ENCODE measurements around the gene UQCC2. TPM values are rescaled to one million over a fixed set of nuclear protein-coding genes. Genes with fewer than 3 reads are reported as not detected.

The UQCC2 gene
- 18.8 and 20.0 TPM in 2 replicates for total RNA-seq

DNA sequence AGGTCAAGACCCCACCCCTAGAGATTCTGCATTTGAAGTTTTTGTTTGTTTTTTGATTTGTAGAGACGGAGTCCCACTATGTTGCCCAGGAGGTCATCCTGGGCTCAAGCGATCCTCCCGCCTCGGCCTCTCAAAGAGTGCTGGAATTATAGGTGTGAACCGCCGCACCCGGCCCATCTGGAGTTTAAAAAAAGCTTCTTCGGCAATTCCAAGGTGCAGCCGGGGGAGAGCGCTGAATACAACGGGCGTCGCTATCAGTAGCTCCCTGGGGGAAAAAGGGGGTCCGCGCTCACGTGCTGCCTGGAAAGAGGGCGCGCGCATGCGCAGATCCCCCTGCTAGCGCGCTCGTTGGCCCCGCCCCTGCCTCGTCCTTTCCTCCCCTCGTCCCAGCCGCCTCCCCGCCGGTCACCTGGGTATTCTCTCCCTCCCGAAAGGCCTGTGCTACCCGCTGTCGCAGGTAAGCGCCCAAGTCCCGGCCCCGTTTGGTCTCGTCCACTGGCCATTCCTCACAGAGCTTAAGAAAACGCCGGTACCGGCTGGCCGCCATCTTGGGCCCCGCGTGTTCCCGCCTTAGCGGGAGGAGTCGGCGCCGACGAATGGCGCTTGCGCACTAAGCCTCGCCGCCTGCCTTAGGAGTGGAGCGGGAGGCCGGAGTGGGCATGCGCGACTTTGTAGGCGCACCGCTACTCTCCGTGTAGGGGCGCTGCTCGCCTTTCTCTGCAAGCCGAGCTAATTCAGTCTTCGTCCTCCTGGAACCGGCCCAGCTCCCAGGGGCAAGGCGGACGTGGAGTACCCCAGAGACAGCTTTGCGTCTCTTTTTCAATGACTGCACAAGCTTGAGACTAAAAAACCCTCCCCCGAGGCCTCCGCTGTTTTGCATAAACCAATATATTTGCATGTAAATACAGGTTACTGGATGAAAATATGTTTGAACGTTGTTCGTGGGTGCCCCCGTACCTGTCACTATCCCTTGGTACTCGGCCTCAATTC is at the start of gene UQCC2:
Gene UQCC2, minus strand, starts transcription at position 561 of the 990 bp plus-strand sequence. Its CDS starts 14 bp downstream, at position 547.
- DNase-seq (ENCODE audit: low read depth in 2 of 2) = peak; percentile 97 to 98

DNA sequence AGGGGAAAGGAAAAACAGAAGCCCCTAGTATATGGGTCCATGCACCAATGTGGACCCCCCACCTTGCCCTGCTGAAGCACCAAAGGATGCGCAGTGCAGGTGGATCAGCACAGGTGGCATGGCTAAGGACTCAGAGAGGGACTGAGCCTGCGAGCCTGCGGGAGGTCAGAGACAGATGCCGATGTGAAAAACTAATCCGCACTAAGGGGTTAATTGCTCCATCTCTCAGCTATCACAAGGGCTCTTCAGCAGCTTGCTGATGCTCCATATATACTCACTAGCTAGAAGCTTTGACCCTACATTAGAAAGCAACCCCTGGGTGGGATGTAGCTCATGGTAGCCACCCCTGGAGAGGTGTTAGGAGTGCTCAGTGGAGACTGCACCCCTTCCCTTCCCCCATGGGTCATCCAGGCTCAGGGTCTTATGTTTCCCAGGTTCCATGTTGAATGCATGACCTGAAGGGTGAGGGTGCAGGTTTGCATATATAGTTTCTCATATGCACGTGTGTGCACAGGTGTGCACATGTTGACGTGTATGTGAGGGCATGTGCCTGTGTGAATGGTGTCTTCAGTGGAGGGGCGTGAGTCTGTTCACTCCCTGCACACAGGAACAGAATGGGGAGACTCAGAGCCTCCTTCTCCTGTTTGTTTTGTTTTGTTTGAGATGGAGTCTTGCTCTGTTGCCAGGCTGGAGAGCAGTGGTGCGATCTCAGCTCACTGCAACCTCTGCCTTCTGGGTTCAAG is 48.6 kb upstream of the UQCC2 start:
- DNase-seq (ENCODE audit: low read depth in 2 of 2) = no peak

DNA sequence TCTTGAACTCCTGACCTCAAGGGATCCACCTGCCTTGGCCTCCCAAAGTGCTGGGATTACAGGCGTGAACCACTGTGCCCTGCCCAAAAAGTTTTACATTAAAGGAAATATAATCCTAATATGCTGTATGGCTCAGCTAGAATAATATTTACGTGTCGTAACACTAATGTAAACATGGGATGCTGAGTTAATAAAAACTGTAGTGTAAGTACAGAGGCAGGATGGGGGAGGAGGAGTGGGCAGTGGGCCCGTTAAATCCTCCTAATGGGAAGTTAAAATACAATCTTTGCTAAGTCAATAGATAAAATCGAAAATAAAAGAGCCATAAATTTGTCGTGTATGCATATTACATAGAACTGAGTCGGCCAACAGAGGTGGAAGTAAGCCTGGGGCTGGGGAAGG is 47.3 kb upstream of the UQCC2 start:
- DNase-seq (ENCODE audit: low read depth in 2 of 2) = no peak

DNA sequence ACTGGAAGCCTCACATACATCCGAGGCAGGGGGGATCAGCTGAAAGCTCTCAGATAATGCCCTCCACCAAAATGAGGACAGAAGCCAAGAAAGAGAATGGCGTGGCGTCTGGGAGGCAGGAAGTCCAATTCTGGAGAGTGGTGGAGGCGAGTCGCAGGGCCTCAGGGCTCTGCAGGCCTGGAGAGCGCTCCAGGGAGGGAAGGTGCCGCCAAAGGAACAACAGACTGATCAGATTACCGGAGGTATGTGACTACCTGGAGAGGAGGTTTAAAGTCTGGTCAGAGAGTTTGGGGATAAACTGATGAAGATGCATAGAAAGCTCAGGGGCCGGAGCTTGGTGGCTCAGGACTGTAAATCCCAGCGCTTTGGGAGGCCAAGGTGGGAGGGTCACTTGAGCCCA is 46.4 kb upstream of the UQCC2 start:
- DNase-seq (ENCODE audit: low read depth in 2 of 2) = no peak

DNA sequence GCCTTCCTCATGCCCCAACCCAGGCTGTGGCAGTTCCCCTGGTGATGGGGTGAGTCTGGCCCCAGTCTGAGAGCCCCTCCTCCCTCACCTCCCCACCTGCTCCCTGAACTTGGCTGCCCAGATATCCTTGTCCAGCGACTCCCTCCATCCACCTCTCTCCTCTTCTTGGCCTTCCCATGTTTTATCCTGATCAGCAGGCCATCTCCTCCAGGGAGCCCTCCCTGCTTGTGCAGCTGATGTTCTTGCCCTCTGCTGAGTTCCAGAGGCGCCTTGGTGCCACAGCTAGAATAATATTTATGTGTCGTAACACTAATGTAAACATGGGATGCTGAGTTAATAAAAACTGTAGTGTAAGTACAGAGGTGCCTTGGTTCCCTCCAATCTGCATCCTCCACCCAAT is 45.6 kb upstream of the UQCC2 start:
- DNase-seq (ENCODE audit: low read depth in 2 of 2) = no peak

DNA sequence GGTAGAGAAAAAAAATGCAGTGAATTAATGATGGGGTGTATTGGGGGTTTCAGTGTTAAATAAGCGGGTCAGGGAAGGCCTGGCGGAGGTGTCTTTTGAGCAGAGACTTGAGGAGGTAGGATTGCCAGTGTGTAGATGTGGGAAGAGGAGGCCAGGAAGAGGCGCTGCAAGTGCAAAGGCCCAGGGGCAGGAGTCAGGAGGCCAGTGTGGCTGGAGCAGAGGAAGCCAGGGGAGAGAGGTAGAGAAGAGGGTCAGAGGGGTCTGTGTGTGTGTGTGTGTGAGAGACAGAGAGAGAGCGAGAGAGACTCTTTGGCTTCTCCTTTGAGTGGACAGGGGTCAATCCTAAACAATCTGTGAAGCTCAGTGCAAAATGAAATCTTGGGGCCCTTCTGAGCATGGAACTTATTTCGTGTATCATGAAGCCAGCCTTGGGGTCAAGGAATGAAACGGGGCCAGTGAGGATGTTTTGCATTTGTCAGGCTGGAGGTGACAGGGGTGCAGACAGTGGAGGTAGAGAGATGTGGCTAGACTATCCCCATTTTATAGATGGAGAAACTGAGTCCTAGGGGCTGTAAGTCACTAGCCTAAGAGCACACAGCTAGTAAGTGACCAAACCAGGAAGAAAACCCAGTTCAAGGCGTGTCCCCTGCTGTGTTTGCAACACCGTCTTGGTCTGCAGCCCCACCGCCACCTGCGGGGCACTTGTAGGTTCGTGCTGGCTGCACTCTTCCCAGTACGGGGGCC is 44.9 kb upstream of the UQCC2 start:
- DNase-seq (ENCODE audit: low read depth in 2 of 2) = no peak

DNA sequence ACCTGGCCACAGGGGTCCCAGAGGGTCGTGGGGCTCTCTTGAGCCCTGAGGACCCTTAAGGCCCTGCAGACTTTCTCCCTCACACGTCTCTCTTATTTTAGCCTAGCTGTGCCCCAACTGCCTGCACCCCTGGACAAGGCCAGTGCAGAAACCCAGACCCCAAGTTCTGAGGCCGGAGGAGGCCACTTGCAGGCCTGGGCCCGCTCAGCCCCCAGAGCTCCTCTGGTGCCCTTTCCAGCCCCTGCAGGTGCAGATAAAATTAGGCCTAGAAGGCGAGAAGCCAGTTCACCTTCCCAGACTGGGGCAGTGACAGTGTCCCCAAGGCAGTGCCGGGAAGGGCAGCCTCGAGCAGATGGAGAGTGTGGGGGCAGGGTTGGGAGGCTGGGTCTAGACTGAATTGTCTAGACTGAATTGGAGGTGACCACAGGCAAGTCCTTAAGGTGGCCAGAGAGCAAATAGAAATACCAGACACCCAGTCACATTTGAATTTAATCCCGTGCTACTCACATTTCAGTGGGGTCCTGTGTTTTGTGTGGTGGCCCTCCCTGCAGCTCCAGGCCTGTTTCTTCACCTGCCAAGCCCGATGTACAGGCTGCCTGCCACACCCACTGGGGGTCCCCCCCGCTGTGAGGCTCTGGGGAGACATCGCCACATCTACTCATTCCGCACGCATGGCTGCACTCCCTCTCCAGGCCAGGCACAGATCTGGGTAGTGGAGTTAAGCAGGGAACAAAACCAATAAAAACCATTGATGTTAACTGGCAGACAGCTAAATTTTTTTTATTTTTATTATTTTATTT is 43.8 kb upstream of the UQCC2 start:
- DNase-seq (ENCODE audit: low read depth in 2 of 2) = no peak

DNA sequence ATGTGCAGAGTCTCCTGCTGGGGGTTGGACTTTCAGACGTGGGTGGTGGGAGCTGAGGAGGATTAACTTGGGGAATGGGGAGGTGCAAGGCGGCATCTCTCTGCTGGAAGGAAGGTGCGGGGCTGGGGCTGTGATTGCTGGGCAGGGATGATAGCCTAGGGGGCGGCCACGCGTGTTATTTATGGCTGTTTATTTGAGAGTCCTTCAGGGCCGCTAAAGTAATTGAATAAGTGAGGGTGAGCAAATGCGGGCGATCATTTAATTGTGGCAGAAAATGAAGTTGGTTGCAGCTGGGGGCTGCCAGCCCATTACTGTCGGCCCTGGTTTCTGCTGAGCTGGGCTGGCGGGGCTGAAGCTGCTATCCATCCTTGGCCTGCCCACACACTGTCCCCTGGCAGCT is 42.7 kb upstream of the UQCC2 start:
- no peak for DNase-seq (ENCODE audit: low read depth in 2 of 2)

DNA sequence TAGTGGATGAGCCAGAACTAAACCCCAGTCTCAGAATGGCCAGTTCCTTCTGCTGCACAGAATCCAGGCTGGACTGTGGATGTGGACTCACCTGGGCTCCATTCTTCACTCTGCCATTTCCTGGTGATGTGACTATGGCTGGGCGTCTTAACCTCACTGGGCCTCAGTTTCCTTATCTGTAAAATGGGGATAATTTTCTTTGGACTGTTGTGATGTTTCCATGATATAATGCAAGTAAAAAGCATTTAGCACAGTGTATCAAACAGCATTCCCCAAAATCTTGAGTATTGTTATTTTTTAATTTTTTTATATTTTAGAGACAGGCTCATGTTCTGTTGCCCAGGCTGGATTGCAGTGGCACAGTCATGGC is 41.1 kb upstream of the UQCC2 start:
- no peak for DNase-seq (ENCODE audit: low read depth in 2 of 2)

DNA sequence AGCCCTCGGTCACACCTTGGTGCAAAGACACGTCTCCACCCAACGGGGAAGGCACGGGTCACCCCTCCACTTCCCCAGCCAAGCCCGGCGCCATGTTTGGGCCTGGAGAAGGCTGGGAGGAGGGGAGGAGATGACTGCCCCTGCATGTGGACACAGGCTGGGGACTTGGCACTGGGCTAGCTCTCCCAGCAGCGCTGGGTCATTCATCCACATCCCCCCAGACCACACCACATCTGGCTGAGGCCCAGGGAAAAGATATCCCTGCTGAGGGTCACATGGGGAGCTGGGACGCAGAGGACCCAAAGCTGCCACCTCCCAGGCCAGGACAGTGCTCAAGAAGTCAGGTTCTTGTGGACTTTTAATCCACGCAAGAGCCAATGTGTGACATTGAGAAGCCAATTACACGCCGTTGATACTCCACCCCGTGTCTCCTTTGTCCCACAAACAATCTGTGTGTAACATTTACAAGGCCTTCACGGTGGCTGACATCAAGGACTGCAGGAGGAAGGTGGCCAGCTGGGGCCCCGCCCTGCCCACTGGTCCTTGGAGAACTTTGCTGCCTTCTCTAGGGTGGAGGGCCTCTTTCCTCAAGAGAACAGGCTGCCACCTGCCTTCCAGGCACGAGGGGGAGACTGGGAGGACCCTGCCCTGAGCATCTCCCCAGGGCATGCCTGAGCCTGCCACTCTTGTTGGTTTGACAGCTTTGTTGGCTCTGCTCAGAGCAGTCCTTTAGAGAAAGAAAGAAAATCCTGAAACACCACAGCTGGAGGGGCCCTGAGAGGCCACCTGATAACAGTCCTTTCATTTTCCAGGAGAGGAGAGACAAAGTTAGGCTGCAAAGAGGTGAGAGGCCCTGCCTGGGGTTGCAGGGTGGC is 40.5 kb upstream of the UQCC2 start:
- DNase-seq (ENCODE audit: low read depth in 2 of 2) = no peak

DNA sequence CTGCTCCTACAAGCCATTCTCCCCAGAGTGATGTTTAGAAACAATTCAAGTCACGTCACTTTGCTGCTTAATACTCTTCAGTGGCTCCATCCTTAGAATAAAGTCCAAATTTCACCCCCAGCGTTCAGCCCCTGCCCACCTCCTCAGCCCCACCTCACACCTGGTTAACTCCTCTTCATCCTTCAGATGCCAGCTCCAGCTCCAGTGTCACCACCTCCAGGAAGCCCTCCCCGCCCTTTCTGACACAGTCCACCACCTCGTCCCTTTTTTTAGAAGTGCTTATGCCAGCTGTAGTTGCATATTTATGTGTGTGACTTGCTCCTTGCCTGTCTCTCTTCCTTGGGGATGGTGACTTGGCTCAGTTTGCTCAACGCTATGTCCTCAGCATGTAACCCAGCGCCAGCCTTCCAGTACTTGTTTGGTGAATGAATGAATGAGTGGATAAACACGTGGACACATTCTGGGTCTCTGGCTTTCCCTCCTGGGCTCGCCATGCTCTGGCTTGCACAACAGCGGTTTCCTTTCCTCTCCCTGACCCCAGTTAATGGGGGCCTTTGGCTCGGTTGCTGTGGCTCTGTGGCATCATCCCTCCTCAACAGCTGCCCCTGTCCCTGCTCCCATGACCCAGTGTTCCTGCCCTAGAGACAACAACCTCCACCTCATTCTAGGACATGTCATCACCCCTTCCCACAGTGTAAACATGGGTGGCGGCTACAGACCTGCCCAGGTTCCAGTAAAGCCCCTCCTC is 38.9 kb upstream of the UQCC2 start:
- DNase-seq (ENCODE audit: low read depth in 2 of 2) = peak in 1 of 2 donors; percentile 33

DNA sequence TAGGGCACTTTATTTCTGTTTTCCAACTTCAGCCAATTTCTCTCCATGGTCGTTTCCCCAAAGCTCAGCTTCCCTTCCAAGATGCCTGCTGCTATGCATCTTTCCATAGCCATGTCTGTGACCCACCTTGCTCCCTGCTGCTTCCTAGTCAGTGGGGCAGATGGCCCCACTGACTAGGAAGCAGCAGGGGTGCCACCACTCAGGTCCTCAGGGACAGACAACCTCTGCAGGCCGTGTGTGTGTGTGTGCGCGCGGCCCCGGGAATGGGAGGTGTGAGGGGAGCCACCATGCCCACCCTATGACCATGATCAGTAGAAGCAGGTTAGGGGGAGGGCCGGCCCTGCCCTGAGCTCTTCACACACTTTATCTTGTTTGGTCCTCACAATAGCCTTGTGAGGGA is 37.9 kb upstream of the UQCC2 start:
- DNase-seq (ENCODE audit: low read depth in 2 of 2) = no peak

DNA sequence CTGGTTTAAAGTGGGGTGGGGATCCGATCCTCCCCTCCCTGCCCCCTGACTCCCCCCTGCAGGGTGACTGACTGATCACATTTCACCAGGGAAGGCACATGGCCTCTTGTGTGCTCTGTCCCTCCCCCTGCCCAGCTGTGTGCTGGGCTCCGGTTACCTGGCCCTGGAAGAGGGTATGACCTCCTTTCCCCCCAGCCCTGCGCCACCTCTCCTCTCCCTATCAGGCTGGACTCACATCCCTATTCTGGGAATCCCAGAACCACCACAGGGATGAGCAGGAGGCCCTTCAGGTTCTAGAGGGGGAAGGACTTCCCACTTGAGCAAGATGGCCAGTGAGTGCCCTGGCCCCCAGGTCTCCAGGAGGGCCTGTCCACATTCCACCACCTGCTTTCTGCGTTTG is 37.3 kb upstream of the UQCC2 start:
- no peak for DNase-seq (ENCODE audit: low read depth in 2 of 2)

DNA sequence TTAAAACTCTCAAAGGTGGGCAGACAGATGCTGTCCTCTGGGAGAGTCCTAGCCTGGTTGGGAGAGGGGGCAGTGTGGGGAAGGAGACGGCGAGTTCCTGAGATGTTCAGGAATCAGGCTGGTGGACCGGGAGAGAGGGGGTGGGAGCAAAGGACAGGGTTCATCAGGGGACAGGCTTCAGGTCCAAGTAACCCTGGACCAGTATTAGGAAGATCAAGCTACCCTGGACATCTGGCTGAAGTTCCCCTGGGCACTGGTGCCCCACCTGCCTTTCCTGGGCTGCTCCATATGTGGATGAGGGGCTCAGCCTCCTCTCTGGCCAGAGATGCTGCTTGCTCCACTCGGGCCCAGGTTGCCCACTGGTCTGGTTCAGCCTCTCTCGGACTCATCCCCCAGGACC is 36.3 kb upstream of the UQCC2 start:
- no peak for DNase-seq (ENCODE audit: low read depth in 2 of 2)

DNA sequence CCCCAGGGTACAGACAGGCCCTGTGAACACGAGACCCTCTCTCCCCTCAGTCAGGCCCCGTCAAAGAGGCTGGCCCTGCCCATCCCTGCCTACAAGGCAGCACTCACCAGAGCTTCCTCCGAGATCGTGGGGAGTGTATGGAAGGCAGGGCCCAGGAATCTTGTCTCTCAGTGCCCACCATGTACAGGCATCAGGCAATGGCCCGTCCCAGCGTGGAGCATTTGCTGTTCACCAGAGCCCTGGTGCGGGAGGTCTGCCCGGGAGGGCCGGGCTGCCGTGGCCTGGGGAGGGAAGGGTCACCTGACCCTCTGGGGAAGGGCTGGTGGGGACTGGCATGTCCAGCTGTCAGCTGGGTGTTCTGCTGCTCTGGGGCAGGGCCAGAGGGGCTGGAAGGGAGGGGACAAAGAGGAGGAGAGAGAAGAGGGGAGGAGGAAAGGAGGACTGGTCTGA is 35.2 kb upstream of the UQCC2 start, which contains the start of gene IP6K3:
Gene IP6K3, minus strand, starts transcription at position 255 of the 450 bp plus-strand sequence. CDS start 11,429 bp downstream, outside the sequence.
- no peak for DNase-seq (ENCODE audit: low read depth in 2 of 2)

DNA sequence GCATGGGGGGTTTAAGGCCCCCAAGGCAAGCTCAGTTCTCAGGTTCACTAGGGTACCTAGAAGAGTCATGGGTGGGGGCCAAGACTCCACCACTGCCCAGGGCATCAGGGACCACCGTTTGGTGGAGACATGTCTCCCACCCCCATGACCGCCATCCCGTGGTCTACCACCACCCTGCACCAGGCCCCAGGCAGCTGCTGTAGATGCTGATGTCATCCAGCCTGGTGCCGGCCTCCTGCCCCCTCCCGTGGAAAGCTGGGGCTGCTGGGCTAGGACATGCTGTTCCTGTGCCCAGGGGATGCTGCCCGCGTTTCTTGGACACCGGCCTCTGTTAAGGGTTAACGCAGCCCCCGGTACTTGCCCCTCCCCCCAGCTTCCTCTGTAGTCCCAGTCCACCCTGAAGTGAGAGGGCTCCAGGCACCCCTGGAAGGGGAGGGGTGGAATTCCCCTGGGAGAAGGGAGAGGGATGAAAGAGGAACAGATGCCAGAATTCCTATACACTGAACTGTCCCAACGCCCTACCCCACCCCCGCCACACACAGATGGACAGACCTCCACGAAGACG is 34.6 kb upstream of the UQCC2 start:
- DNase-seq (ENCODE audit: low read depth in 2 of 2) = no peak

DNA sequence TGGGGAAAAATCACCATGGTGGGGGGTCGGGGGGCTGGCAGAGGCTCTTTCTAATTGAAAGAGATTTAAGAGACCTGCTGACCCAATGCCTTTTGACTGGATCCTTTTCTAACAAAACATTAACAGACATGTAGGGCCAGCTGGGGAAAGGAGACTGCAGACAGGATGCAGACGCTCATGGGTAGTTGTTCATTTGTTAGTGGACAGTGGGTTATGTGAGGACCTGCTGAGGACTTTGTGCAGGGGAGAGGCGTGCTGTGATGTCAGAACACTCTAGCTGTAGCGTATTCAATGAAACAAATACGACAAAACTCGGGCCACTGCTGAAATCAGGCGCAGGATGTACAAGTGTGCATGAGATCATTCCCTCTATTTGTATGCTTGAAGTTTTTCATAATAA is 34.0 kb upstream of the UQCC2 start:
- no peak for DNase-seq (ENCODE audit: low read depth in 2 of 2)

DNA sequence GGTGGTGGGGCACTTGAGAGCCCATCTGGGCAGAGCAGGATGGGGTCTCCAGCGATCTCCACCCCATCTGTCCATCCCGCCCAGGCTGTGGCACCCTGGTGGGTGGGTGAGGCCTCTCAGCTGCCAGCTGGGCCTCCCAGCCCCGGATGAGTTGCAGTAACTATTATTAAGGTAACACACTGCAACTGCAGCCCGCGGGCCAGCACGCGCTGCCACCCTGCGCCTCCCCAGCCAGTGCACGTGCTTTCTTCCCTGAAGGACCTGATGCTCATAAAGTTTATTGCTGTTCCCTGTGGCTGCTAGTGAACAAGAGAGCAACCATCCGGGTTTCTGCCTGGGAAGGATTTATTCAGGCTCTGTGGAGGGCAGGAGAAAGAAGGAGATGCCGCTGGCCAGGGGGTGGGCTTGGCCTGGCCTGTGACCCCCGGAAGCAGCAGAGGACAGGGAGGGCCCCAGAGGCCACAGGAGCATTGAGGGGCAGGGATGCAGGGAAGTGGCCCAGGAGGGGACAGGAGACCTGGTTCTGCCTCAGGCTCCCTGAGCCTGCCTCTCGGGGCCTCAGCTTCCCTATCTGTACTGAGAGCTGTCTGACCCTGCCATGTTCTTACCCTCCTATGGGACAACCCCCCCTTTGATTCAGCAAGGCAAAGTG is 33.5 kb upstream of the UQCC2 start:
- DNase-seq (ENCODE audit: low read depth in 2 of 2) = no peak

All from lung microvascular endothelial cell (primary cell).